Measurements from ENCODE around the gene CHSY1. TPM values are rescaled to one million over a fixed set of nuclear protein-coding genes. Genes with fewer than 3 reads are reported as not detected.

Gene CHSY1
- total RNA-seq, 2 experiments from 2014 or later = 44.6 to 46.4 TPM

GRCh38 chr15:101193120-101193644, 58.7 kb downstream of the CHSY1 start:
- DNase-seq (no peak), ATAC-seq (no peak)
- no peaks in the 10 kb centered on the region for H3K27me3 Mint-ChIP-seq (ENCODE audit: low read depth)
- peak overlapping the region; percentile 8 for H3K27ac Mint-ChIP-seq
- POLR2A ChIA-PET = interaction anchor here (1.0 to 1.4 kb wide), 2 partner anchors 12 to 47 kb away, joined by 4 to 6 read pairs; no protein-coding TSS in a partner anchor
- peaks cover 39% of the 10 kb centered on the region for H3K36me3 Mint-ChIP-seq (ENCODE audit: low read depth)
- CTCF ChIA-PET = interaction anchor here (0.7 to 2.3 kb wide), 5 partner anchors 12 to 67 kb away, joined by 4 to 6 read pairs (median 4); partner anchors contain the start of gene CHSY1
- H3K4me3 Mint-ChIP-seq = no peak overlapping the region
- H3K4me1 Mint-ChIP-seq (ENCODE audit: low read depth) = peaks cover 88% of the 10 kb centered on the region
- no peaks in the 10 kb centered on the region for H3K9me3 Mint-ChIP-seq (ENCODE audit: insufficient read depth)

DNA sequence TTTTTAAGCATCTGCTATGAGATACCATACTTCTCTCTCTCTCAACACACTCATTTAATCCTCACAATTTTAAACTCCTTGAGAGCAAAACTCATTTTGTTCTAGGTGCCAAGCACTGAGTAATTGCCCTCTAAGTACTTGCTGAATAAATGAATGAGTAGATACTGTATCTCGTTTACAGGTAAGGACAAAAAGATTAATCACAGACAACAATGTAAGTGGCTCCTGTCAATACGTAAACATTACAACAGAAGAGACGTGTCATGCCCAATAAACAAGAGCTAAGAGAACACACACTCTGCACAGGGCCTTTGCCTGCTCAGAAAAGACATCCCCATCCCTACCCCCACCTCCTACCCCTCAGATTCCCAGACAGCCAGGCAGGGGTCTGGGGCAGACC, 59.8 kb downstream of the CHSY1 start:
- H3K9me3 Mint-ChIP-seq (ENCODE audit: insufficient read depth) = no peaks in the 10 kb centered on the region
- ATAC-seq (peak; percentile 10), DNase-seq (no peak)
- no peaks in the 10 kb centered on the region for H3K27me3 Mint-ChIP-seq (ENCODE audit: low read depth)
- ChIA-PET POLR2A (no interaction called here), CTCF (interaction anchor here (0.7 to 2.3 kb wide), 4 partner anchors 13 to 102 kb away, joined by 4 to 6 read pairs (median 5); partner anchors contain the start of gene CHSY1)
- H3K4me1 Mint-ChIP-seq (ENCODE audit: low read depth) = peaks cover 87% of the 10 kb centered on the region
- no peak overlapping the region for H3K4me3 Mint-ChIP-seq
- peaks cover 43% of the 10 kb centered on the region for H3K36me3 Mint-ChIP-seq (ENCODE audit: low read depth)
- peak overlapping the region; percentile 55 for H3K27ac Mint-ChIP-seq

- H3K27me3 Mint-ChIP-seq (ENCODE audit: low read depth) = no peaks in the 10 kb centered on the region
- ATAC-seq (no peak), DNase-seq (no peak)
- peaks cover 87% of the 10 kb centered on the region for H3K4me1 Mint-ChIP-seq (ENCODE audit: low read depth)
- H3K36me3 Mint-ChIP-seq (ENCODE audit: low read depth) = peaks cover 47% of the 10 kb centered on the region
- no peak overlapping the region for H3K27ac Mint-ChIP-seq
- no peak overlapping the region for H3K4me3 Mint-ChIP-seq
- ChIA-PET CTCF (no interaction called here), POLR2A (no interaction called here)
- H3K9me3 Mint-ChIP-seq (ENCODE audit: insufficient read depth) = no peaks in the 10 kb centered on the region
Observed at GRCh38 chr15:101191242-101191641, 60.6 kb downstream of the CHSY1 start.

DNA sequence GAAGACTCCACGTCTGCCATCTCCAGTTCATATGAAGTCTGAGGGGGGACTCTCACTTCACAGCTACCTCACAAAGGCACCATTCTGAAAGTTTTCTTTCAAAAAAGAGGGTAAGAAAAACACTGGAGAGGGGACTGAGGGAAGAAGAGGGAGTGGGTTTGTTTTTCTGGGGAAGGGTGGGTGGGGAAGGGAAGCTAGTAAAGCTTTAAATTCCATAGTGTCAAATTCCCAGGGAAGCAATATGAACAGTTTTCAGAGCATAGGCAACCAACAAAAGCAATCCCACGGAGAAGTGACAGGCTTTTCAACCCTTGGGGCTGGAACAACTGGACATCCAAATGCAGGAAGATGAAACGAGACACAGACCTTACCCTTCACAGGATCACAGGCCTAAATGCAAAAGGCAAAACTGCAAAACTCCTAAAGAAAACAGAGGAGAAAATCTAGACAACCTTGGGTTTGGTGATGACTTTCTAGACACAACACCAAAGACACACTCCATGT, 61.7 kb downstream of the CHSY1 start:
- DNase-seq (no peak), ATAC-seq (no peak)
- H3K36me3 Mint-ChIP-seq (ENCODE audit: low read depth) = peaks cover 54% of the 10 kb centered on the region
- H3K4me1 Mint-ChIP-seq (ENCODE audit: low read depth) = peaks cover 85% of the 10 kb centered on the region
- no peak overlapping the region for H3K4me3 Mint-ChIP-seq
- CTCF ChIA-PET = interaction anchor here (1.2 kb wide), 1 partner anchor 51 kb away, joined by 3 read pairs; no protein-coding TSS in a partner anchor
- no peaks in the 10 kb centered on the region for H3K27me3 Mint-ChIP-seq (ENCODE audit: low read depth)
- peak overlapping the region; percentile 35 for H3K27ac Mint-ChIP-seq
- POLR2A ChIA-PET = no interaction called here
- H3K9me3 Mint-ChIP-seq (ENCODE audit: insufficient read depth) = no peaks in the 10 kb centered on the region

DNA sequence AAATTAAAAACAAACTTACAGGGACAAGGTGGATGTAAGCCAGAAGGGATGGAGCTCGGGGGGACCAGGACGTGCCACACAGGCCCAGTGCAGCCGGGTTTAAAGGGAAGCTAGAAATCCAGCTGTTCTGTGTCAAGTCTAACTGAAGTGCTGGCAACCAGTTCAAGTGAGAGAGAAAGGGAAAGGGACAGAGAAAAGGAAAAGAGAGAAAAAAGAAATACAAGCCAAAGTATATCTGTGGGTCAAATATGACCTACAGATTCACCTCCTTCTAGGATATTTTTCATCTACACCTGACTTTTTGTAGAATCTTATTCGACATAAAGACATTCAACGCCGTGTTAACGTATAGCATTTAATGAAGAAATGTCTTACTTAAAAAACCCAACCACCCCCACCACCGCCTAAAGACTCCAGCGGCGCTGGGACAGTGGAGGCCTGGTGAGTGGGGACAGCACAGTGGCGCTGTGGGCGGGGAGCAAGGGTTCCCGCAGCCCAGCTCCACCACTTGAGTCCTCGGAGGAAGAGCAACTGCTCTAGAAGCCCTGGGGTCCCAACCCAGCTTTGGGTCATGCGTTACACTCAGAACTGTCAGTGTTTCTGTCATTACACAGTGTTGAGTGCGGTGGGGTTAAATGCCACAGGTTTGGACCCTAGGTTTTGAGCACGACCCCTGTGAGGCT, 62.3 kb downstream of the CHSY1 start:
- ATAC-seq (no peak), DNase-seq (no peak)
- Mint-ChIP-seq H3K9me3 (ENCODE audit: insufficient read depth) (no peaks in the 10 kb centered on the region), H3K27ac (peak overlapping the region; percentile 35), H3K27me3 (ENCODE audit: low read depth) (no peaks in the 10 kb centered on the region), H3K36me3 (ENCODE audit: low read depth) (peaks cover 51% of the 10 kb centered on the region), H3K4me1 (ENCODE audit: low read depth) (peaks cover 83% of the 10 kb centered on the region), H3K4me3 (no peak overlapping the region)
- ChIA-PET POLR2A (interaction anchor here (0.6 to 0.8 kb wide), 2 partner anchors 8 to 94 kb away, joined by 3 read pairs; no protein-coding TSS in a partner anchor), CTCF (interaction anchor here (1.2 to 1.4 kb wide), 2 partner anchors 7 to 52 kb away, joined by 3 to 4 read pairs; no protein-coding TSS in a partner anchor)

DNA sequence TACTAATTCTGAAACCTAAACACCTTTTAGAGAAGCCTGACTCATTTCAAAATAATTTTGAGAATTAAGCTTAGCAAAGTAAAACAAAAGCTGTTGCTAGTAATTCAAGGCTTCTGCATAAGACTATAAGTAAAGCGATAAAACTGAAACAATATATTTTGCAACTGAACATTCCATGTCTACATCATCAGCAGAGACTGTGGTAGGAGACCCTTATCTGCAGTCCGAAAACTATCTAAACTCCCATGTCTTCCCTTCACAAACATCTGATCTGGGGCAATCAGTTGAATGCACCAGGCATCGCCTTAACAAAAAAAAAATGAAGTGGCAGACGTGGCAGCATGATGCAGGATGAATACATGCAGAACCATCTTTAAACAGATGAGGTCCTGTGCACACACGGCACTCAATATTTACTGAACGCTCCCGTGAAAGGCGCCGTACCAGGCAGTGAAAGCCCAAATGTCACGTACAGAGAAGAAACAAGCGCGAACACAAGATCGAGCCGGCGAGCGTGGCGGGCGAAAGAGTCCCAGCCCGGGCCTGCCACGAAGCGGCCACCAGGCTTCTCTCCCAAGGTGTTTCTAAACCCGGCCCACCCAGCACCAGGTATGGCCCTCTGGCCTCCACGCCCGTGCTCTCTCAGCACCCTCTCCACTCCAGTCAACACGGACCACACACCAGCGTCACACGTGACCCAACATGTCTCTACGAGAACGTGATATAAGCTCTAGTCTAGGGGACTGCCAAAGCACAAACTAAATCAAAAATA, 63.0 kb downstream of the CHSY1 start:
- Mint-ChIP-seq H3K36me3 (ENCODE audit: low read depth) (peaks cover 47% of the 10 kb centered on the region), H3K27ac (peak overlapping the region; percentile 40), H3K27me3 (ENCODE audit: low read depth) (no peaks in the 10 kb centered on the region), H3K4me3 (no peak overlapping the region), H3K9me3 (ENCODE audit: insufficient read depth) (no peaks in the 10 kb centered on the region), H3K4me1 (ENCODE audit: low read depth) (peaks cover 78% of the 10 kb centered on the region)
- peak; percentile 20 for ATAC-seq
- POLR2A ChIA-PET = interaction anchor here (0.6 to 0.8 kb wide), 4 partner anchors 9 to 93 kb away, joined by 3 to 5 read pairs (median 3); partner anchors contain the start of gene CHSY1
- CTCF ChIA-PET = interaction anchor here (1.0 to 1.4 kb wide), 3 partner anchors 8 to 52 kb away, joined by 3 to 4 read pairs (median 3); no protein-coding TSS in a partner anchor
- DNase-seq = no peak

- Mint-ChIP-seq H3K4me1 (ENCODE audit: low read depth) (peaks cover 78% of the 10 kb centered on the region), H3K27ac (peak overlapping the region; percentile 50), H3K9me3 (ENCODE audit: insufficient read depth) (no peaks in the 10 kb centered on the region), H3K27me3 (ENCODE audit: low read depth) (no peaks in the 10 kb centered on the region), H3K36me3 (ENCODE audit: low read depth) (peaks cover 50% of the 10 kb centered on the region), H3K4me3 (no peak overlapping the region)
- ATAC-seq (no peak), DNase-seq (no peak)
- ChIA-PET CTCF (interaction anchor here (1.0 to 1.4 kb wide), 3 partner anchors 9 to 31 kb away, joined by 3 to 4 read pairs (median 3); no protein-coding TSS in a partner anchor), POLR2A (interaction anchor here (0.6 kb wide), 2 partner anchors 37 to 64 kb away, joined by 3 to 5 read pairs; partner anchors contain the start of gene CHSY1)
Observed at GRCh38 chr15:101187820-101188636, 63.8 kb downstream of the CHSY1 start.

DNA sequence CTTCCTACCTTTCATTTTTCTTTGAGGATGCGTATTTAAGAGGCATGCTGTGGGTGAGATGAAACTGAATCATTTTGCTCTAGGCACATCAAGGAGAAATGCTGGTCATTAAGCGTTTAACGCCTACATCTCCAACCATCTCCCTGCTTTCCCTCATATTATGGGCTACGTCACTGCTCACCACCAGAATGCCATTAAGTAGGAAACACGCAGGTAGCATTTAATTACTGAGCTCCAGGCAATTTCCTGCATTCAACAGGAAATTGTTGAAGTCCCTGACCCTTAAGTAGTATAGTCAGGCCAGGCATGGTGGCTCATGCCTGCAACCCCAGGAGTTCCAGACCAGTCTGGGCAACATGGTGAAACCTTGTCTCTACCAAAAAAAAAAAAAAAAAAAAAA, 66.1 kb downstream of the CHSY1 start:
- POLR2A ChIA-PET = no interaction called here
- Mint-ChIP-seq H3K36me3 (ENCODE audit: low read depth) (peaks cover 67% of the 10 kb centered on the region), H3K4me1 (ENCODE audit: low read depth) (peaks cover 82% of the 10 kb centered on the region), H3K27me3 (ENCODE audit: low read depth) (no peaks in the 10 kb centered on the region), H3K9me3 (ENCODE audit: insufficient read depth) (no peaks in the 10 kb centered on the region), H3K4me3 (no peak overlapping the region), H3K27ac (no peak overlapping the region)
- no peak for DNase-seq
- ATAC-seq = no peak
- CTCF ChIA-PET = interaction anchor here (0.6 to 1.0 kb wide), 2 partner anchors 9 to 18 kb away, joined by 3 read pairs; no protein-coding TSS in a partner anchor

GRCh38 chr15:101185336-101185735, 66.5 kb downstream of the CHSY1 start:
- H3K27me3 Mint-ChIP-seq (ENCODE audit: low read depth) = no peaks in the 10 kb centered on the region
- no peak overlapping the region for H3K27ac Mint-ChIP-seq
- DNase-seq (no peak), ATAC-seq (no peak)
- H3K4me1 Mint-ChIP-seq (ENCODE audit: low read depth) = peaks cover 82% of the 10 kb centered on the region
- peaks cover 62% of the 10 kb centered on the region for H3K36me3 Mint-ChIP-seq (ENCODE audit: low read depth)
- ChIA-PET POLR2A (no interaction called here), CTCF (no interaction called here)
- no peak overlapping the region for H3K4me3 Mint-ChIP-seq
- no peaks in the 10 kb centered on the region for H3K9me3 Mint-ChIP-seq (ENCODE audit: insufficient read depth)

DNA sequence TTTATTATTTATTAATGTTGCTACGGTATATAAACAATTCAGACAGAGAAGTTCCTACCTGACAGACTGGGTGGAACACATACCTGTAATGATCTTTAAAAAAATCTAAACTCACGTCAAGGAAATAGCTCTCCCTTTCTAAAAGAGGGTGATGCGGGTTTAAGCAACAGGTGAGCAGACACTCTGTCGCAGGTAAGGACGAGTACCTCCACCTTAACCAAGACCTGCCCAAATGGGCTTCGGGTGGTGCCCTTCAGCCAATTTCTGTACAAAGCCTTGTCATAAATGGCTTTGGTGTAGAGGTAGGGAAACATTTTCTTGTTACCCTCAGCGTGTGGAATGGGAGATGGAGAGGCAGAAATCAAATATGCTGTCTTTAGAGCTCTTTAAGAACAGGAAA, 67.0 kb downstream of the CHSY1 start:
- Mint-ChIP-seq H3K4me1 (ENCODE audit: low read depth) (peaks cover 83% of the 10 kb centered on the region), H3K9me3 (ENCODE audit: insufficient read depth) (no peaks in the 10 kb centered on the region), H3K27me3 (ENCODE audit: low read depth) (no peaks in the 10 kb centered on the region), H3K36me3 (ENCODE audit: low read depth) (peaks cover 58% of the 10 kb centered on the region), H3K27ac (no peak overlapping the region), H3K4me3 (no peak overlapping the region)
- ChIA-PET CTCF (no interaction called here), POLR2A (no interaction called here)
- DNase-seq (no peak), ATAC-seq (no peak)

GRCh38 chr15:101183931-101184305, 67.9 kb downstream of the CHSY1 start:
- ATAC-seq (no peak), DNase-seq (no peak)
- Mint-ChIP-seq H3K9me3 (ENCODE audit: insufficient read depth) (no peaks in the 10 kb centered on the region), H3K27ac (no peak overlapping the region), H3K27me3 (ENCODE audit: low read depth) (no peaks in the 10 kb centered on the region), H3K36me3 (ENCODE audit: low read depth) (peaks cover 57% of the 10 kb centered on the region), H3K4me3 (no peak overlapping the region), H3K4me1 (ENCODE audit: low read depth) (peaks cover 77% of the 10 kb centered on the region)
- CTCF ChIA-PET = interaction anchor here (0.7 to 1.1 kb wide), 3 partner anchors 11 to 61 kb away, joined by 3 to 4 read pairs (median 3); no protein-coding TSS in a partner anchor
- POLR2A ChIA-PET = no interaction called here

Data from activated CD8-positive, alpha-beta T cell treated with anti-CD3 and anti-CD28 coated beads, Interleukin-2, amount 10 ng/mL, durations not matched to agents 7 days and 5 days (primary cell).